ENCODE measurements around the gene STEAP2.

The STEAP2 gene

GRCh38 chr7:90194911-90195809 lies 16.4 kb upstream of the STEAP2 start:
- no peak for DNase-seq

GRCh38 chr7:90201500-90202195 lies 9.9 kb upstream of the STEAP2 start:
- DNase-seq = no peak

- no peak for DNase-seq
Observed at GRCh38 chr7:90207956-90208355, 3.6 kb upstream of the STEAP2 start.

- no peak for DNase-seq
Observed at GRCh38 chr7:90209776-90210175, 1.8 kb upstream of the STEAP2 start.

GRCh38 chr7:90210475-90210874 lies 1.1 kb upstream of the STEAP2 start:
- DNase-seq = no peak

- DNase-seq = no peak
Observed at GRCh38 chr7:90210981-90211380, 559 bp upstream of the STEAP2 start.

- no peak for DNase-seq
Observed at GRCh38 chr7:90212149-90212495, 582 bp downstream of the STEAP2 start.

- no peak for DNase-seq
Observed at GRCh38 chr7:90213521-90213920, 2.0 kb downstream of the STEAP2 start.

- no peak for DNase-seq
Observed at GRCh38 chr7:90216080-90216674, 4.6 kb downstream of the STEAP2 start.

- DNase-seq = no peak
Observed at GRCh38 chr7:90216771-90217170, 5.2 kb downstream of the STEAP2 start.

- no peak for DNase-seq
Observed at GRCh38 chr7:90222390-90222789, 10.8 kb downstream of the STEAP2 start.

GRCh38 chr7:90222811-90223725 lies 11.5 kb downstream of the STEAP2 start:
- peak; percentile 70 for DNase-seq

GRCh38 chr7:90224195-90224594 lies 12.7 kb downstream of the STEAP2 start:
- no peak for DNase-seq

GRCh38 chr7:90225181-90225580 lies 13.6 kb downstream of the STEAP2 start:
- DNase-seq = no peak

GRCh38 chr7:90225601-90226000 lies 14.1 kb downstream of the STEAP2 start:
- DNase-seq = no peak

- DNase-seq = no peak
Observed at GRCh38 chr7:90227259-90227658, 15.7 kb downstream of the STEAP2 start.

GRCh38 chr7:90229682-90230081 lies 18.1 kb downstream of the STEAP2 start:
- no peak for DNase-seq

- DNase-seq = no peak
Observed at GRCh38 chr7:90230834-90231233, 19.3 kb downstream of the STEAP2 start.

- DNase-seq = no peak
Observed at GRCh38 chr7:90231304-90231703, 19.8 kb downstream of the STEAP2 start.

- DNase-seq = no peak
Observed at GRCh38 chr7:90232430-90232829, 20.9 kb downstream of the STEAP2 start.

GRCh38 chr7:90233569-90233968 lies 22.0 kb downstream of the STEAP2 start:
- no peak for DNase-seq

GRCh38 chr7:90236721-90237289 lies 25.3 kb downstream of the STEAP2 start:
- DNase-seq = no peak
